ENCODE measurements around the gene CHAF1A.

- TF ChIP-seq POLR2AphosphoS5 (IDR thresholded peaks at IDR 0.05), result no peak
- TF ChIP-seq POLR2A (IDR thresholded peaks at IDR 0.05), result no peak
- no peak for TF ChIP-seq CTCF (IDR thresholded peaks at IDR 0.05)
Measured at GRCh38 chr19:4360641-4361151, 41.7 kb upstream of the CHAF1A start.
